ENCODE measurements around the gene TDRD9. TPM values are rescaled to one million over a fixed set of nuclear protein-coding genes. Genes with fewer than 3 reads are reported as not detected.

Gene TDRD9
- total RNA-seq, 2 donors from 2014 or later = 8.6 to 20.8 TPM

DNA sequence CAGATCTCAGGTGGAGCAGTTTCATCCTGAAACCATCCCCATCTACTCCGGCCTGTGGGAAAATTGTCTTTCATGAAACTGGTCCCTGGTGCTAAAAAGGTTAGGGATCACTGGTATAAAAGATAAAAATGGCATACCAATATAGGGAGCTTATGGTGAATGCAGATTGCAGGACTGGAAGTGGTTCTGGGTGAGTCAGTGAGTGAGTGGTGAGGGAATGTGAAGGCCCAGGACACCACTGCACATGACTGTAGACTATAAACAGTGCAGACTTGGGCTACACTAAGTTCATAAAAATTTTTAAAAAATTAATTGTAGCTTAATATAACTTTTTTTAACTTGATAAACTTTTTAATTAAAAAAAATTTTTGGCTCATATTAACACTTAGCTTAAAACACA is 81.0 kb downstream of the TDRD9 start:
- H3K4me3 ChIP-seq = no peak overlapping the region
- H3K9me3 ChIP-seq = no peaks in the 10 kb centered on the region
- TF ChIP-seq, protein P1, sequence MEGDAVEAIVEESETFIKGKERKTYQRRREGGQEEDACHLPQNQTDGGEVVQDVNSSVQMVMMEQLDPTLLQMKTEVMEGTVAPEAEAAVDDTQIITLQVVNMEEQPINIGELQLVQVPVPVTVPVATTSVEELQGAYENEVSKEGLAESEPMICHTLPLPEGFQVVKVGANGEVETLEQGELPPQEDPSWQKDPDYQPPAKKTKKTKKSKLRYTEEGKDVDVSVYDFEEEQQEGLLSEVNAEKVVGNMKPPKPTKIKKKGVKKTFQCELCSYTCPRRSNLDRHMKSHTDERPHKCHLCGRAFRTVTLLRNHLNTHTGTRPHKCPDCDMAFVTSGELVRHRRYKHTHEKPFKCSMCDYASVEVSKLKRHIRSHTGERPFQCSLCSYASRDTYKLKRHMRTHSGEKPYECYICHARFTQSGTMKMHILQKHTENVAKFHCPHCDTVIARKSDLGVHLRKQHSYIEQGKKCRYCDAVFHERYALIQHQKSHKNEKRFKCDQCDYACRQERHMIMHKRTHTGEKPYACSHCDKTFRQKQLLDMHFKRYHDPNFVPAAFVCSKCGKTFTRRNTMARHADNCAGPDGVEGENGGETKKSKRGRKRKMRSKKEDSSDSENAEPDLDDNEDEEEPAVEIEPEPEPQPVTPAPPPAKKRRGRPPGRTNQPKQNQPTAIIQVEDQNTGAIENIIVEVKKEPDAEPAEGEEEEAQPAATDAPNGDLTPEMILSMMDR (IDR thresholded peaks at IDR 0.05) = no peak
- H3K4me1 ChIP-seq = no peaks in the 10 kb centered on the region
- H3K27me3 ChIP-seq = no peaks in the 10 kb centered on the region
- H3K27ac ChIP-seq = no peak overlapping the region
- H3K36me3 ChIP-seq = no peaks in the 10 kb centered on the region
- no peak for DNase-seq (ENCODE audit: low spot score)

DNA sequence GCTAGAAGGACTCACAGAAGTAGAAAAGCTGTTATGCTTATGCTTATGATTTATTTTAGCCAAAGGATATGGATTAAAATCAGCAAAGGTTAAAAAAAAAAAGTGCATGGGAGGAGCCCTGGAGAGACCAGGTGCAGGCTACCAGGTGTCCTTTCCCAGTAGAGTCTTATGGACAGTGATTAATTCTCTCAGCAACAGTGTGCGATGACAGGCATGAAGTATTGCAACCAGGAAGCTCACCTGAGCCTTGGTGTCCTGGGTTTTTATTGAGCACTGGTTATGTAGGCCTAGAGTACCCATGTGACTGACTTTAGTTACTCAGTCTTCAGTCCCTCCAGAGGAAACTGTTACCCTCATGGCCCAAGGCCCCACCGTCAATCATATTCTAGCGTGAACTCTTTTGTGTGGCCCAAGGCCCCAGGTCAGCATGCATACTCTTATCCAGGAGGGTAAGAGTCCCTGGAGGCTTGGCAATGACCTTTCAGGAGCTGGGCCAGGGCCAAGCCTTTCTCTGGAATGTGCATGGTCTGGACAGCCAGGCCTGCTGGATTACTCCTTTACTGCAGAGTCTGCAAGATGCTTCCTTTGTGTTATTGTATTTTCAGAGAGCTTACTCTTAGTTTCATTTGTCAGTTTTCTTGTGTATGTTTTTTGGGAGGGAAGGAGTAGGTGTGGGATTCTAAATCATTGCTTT is 83.7 kb downstream of the TDRD9 start:
- H3K4me3 ChIP-seq = no peak overlapping the region
- TF ChIP-seq, protein P1 (IDR thresholded peaks at IDR 0.05) = no peak

DNA sequence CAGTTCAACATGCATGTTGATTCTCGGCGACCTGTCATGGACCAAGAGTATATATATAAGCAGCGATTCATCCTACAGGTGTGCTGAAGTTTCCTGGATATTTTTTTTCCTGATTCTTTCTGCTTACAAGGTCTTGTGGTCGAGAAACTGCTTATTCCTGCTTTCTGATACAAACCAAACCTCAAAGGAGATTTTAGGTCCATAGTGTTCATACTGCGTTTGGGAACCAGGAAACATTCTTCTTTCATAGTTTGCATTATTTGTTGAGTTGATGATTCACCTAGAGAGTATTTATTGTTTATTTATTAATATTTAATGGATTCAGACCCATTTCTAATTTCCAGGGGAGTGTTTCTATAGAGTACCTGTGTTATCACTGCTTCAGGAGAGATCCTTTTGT is 86.5 kb downstream of the TDRD9 start:
- Histone ChIP-seq H3K4me3 (no peak overlapping the region), H3K9me3 (no peaks in the 10 kb centered on the region), H3K27me3 (no peaks in the 10 kb centered on the region), H3K36me3 (no peaks in the 10 kb centered on the region), H3K4me1 (no peaks in the 10 kb centered on the region), H3K27ac (no peak overlapping the region)
- DNase-seq (ENCODE audit: low spot score) = no peak
- TF ChIP-seq, protein P1 (IDR thresholded peaks at IDR 0.05) = no peak

More for the DNA sequence above, 83.7 kb downstream of the TDRD9 start:
- Histone ChIP-seq H3K36me3 (no peaks in the 10 kb centered on the region), H3K27me3 (no peaks in the 10 kb centered on the region), H3K4me1 (no peaks in the 10 kb centered on the region), H3K9me3 (no peaks in the 10 kb centered on the region), H3K27ac (no peak overlapping the region)
- no peak for DNase-seq (ENCODE audit: low spot score)

DNA sequence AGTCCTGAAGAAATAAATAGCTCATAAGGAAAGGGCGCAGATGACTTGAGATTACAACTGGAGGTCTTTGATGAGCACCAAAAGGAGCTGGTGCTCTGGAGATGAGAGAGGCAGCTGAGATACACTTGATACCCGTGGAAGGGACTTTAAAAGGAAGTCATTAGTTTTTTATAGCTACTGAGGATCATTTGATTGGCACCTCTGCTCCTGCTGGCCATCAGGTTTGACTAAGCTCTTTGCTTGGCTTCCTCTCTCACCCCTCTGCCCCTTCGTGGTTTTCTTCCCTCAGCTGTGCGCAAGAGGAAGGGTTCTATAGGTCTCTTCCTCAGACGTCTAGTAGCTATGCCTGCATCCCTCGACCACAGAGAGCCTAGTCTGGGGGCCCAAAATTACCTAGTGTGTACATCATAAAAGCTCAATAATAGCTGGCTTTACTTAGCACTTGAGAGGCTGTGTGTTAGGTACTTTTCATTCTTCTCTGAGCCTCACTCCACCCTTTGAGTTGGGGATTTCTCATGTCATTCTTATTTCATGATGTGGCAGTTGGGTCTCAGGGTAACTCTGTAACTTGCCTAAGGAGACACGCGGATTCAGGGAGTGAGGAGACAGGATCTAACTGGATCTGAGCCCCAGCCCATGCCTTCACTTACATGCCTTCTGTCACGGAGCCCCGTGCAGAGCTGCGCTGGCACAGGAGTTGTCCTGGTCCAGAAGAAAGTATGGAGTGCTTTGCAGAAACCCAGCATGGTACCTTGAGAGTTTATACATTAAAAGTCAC is 88.8 kb downstream of the TDRD9 start:
- TF ChIP-seq, protein P1 (IDR thresholded peaks at IDR 0.05) = no peak
- Histone ChIP-seq H3K27me3 (no peaks in the 10 kb centered on the region), H3K4me3 (no peak overlapping the region), H3K9me3 (no peaks in the 10 kb centered on the region), H3K4me1 (no peaks in the 10 kb centered on the region), H3K36me3 (no peaks in the 10 kb centered on the region), H3K27ac (no peak overlapping the region)
- DNase-seq (ENCODE audit: low spot score) = no peak

DNA sequence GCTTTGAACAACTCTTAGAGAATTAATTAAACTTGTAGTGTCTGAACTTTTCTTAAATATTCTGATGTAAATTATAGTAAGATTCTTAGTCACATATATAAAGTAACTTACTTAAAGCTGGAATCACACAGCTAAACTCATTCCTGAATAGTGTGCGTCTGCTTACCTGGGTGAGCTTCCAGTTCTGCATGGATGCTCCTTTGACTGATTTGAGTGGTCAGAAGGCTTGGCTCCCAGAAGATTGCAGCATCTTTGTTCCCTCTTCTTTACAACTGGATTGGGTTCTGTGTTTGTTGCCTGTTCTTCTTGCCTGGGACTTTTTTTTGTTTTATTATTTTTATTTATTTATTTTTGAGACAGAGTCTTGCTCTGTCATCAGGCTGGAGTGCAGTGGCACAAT is 90.8 kb downstream of the TDRD9 start:
- no peak for DNase-seq (ENCODE audit: low spot score)
- H3K27me3 ChIP-seq = no peaks in the 10 kb centered on the region
- TF ChIP-seq, protein P1 (IDR thresholded peaks at IDR 0.05) = no peak
- no peaks in the 10 kb centered on the region for H3K4me1 ChIP-seq
- H3K4me3 ChIP-seq = no peak overlapping the region
- H3K27ac ChIP-seq = no peak overlapping the region
- H3K36me3 ChIP-seq = no peaks in the 10 kb centered on the region
- no peaks in the 10 kb centered on the region for H3K9me3 ChIP-seq
